ENCODE data around the gene GART. TPM values are rescaled to one million over a fixed set of nuclear protein-coding genes. Genes with fewer than 3 reads are reported as not detected.
A peak's percentile ranks its signal among the peaks of the same experiment; 100 is the strongest.

Gene GART
- total and polyA plus RNA-seq, 10 of the 15 experiments (the other 5 are each of a cell fraction or from before 2014, with no cell fraction given): 44.7 to 178 (median 106) TPM

GRCh38 chr21:33478935-33479678, 62.8 kb downstream of the GART start (continued):
- no peak for TF ChIP-seq CEBPZ (IDR thresholded peaks at IDR 0.05; ENCODE audit: low read depth, low read length)
- peak; percentile 53 for TF ChIP-seq NR2F1 (conservative IDR thresholded peaks at IDR 0.05)
- no peak; the same call in 1 of the 2 replicates for TF ChIP-seq JUND (IDR thresholded peaks at IDR 0.05; ENCODE audit: low read depth, low read length)
- TF ChIP-seq RAD21 (IDR thresholded peaks at IDR 0.05; ENCODE audit: insufficient read depth, low read depth, low read length): no peak
- peak; percentile 81; the same call in 1 of the 2 replicates for TF ChIP-seq LARP7 (IDR thresholded peaks at IDR 0.05)
- TF ChIP-seq KAT2A (conservative IDR thresholded peaks at IDR 0.05; ENCODE audit: control insufficient read depth, low read depth, low read length): no peak
- TF ChIP-seq RELB (IDR thresholded peaks at IDR 0.05; ENCODE audit: low read depth): no peak
- TF ChIP-seq SREBF2 (IDR thresholded peaks at IDR 0.05; ENCODE audit: low read length): no peak
- no peak for TF ChIP-seq CHD2 (IDR thresholded peaks at IDR 0.05; ENCODE audit: borderline replicate concordance, low read depth, low read length)
- no peak for TF ChIP-seq PKNOX1 (IDR thresholded peaks at IDR 0.05)
- TF ChIP-seq TCF7 (IDR thresholded peaks at IDR 0.05; ENCODE audit: borderline replicate concordance): no peak
- TF ChIP-seq RAD51 (IDR thresholded peaks at IDR 0.05): no peak
- no peak for TF ChIP-seq RELA (IDR thresholded peaks at IDR 0.05; ENCODE audit: borderline replicate concordance, partially characterized antibody)
- no peak for TF ChIP-seq PBX3 (IDR thresholded peaks at IDR 0.05; ENCODE audit: insufficient replicate concordance, low read depth, low read length)
- no peak for TF ChIP-seq ATF2 (IDR thresholded peaks at IDR 0.05; ENCODE audit: low read length)
- TF ChIP-seq IRF3 (IDR thresholded peaks at IDR 0.05): no peak
- no peak for TF ChIP-seq NFXL1 (IDR thresholded peaks at IDR 0.05; ENCODE audit: borderline replicate concordance)
- TF ChIP-seq TARDBP (IDR thresholded peaks at IDR 0.05; ENCODE audit: borderline replicate concordance): no peak
- TF ChIP-seq BHLHE40 (IDR thresholded peaks at IDR 0.05; ENCODE audit: borderline replicate concordance in 1 of 2, low read depth in 2 of 2, low read length in 1 of 2): peak in 1 of 2 experiments; percentile 31; a peak in 2 of 4 replicates

All from GM12878 (cell line).